ENCODE measurements around the gene SDHAF1. TPM values are rescaled to one million over a fixed set of nuclear protein-coding genes. Genes with fewer than 3 reads are reported as not detected.
"Not testable (repeated sequence)": the region's sequence is repeated elsewhere in the genome, so short reads cannot be mapped to it uniquely, and the experiment has no call there.

SDHAF1 gene
- total RNA-seq, 1 donor from 2014 or later = 21.9 TPM

DNA sequence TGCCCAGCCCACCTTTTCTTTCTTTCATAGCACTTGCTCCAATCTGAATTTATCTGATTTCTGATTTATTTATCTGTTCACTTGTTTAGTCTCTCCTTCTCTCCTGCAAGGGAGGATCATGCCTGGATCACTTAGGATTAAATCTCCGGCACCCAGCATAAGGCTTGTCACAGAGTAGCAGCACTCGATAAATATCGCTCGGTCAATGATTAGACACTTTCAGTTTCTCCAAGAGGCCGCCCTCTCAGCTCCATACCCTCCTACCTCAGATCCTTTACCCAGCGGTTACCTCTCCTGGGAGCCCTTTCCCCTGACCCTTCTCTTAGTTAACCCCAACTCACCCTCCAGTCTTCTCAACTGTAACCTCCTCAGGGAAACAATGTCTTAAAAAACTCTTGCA, 36.3 kb downstream of the SDHAF1 start:
- Mint-ChIP-seq H3K4me3 (no peak overlapping the region), H3K9me3 (no peaks in the 10 kb centered on the region), H3K4me1 (peaks cover 9% of the 10 kb centered on the region), H3K27me3 (peaks cover 1% of the 10 kb centered on the region), H3K27ac (no peak overlapping the region), H3K36me3 (ENCODE audit: low read depth) (peaks cover 8% of the 10 kb centered on the region)
- intact Hi-C loops (cut with micrococcal nuclease) = no loop called here
- POLR2A ChIA-PET = no interaction called here
- TF ChIP-seq CTCF (IDR thresholded peaks at IDR 0.05) = no peak
- CTCF ChIA-PET = no interaction called here
- ATAC-seq (ENCODE audit: low read depth) (no peak), DNase-seq (no peak)

GRCh38 chr19:36032251-36033104, 37.5 kb downstream of the SDHAF1 start, which contains the start of gene CLIP3:
Gene CLIP3 (minus strand): TSS chr19:36032873. CDS start chr19:36032357, 516 bp downstream.
- ChIA-PET POLR2A (no interaction called here), CTCF (no interaction called here)
- DNase-seq (no peak), ATAC-seq (ENCODE audit: low read depth) (peak; percentile 10)
- Mint-ChIP-seq H3K4me1 (peaks cover 12% of the 10 kb centered on the region), H3K4me3 (peak within 1 kb of the TSS; percentile 28), H3K27me3 (peaks cover 1% of the 10 kb centered on the region), H3K9me3 (no peaks in the 10 kb centered on the region), H3K27ac (no peak within 1 kb of the TSS), H3K36me3 (ENCODE audit: low read depth) (peaks cover 8% of the 10 kb centered on the region)
- no peak for TF ChIP-seq CTCF (IDR thresholded peaks at IDR 0.05)
- intact Hi-C loops (cut with micrococcal nuclease) = no loop called here

DNA sequence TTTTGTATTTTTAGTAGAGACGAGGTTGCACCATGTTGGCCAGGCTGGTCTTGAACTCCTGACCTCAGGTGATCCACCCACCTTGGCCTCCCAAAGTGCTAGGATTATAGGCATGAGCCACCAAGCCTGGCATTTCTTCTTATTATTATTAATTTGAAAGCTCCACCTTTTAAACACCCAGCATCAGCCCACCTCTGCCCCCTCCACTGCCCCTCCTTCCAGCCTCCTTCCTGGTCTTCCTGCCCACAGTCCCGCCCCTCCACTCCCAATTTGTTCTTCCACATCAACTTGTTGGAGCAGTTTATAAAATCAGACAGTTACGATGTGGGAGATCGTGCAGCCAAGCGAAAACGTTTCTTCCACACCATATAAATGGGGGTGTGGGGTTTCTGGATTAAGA, 45.5 kb downstream of the SDHAF1 start:
- Mint-ChIP-seq H3K27me3 (no peaks in the 10 kb centered on the region), H3K27ac (no peak overlapping the region), H3K36me3 (ENCODE audit: low read depth) (peaks cover 6% of the 10 kb centered on the region), H3K4me1 (peaks cover 3% of the 10 kb centered on the region), H3K9me3 (no peaks in the 10 kb centered on the region), H3K4me3 (no peak overlapping the region)
- intact Hi-C loops (cut with micrococcal nuclease) = no loop called here
- no peak for TF ChIP-seq CTCF (IDR thresholded peaks at IDR 0.05)
- no peak for DNase-seq
- POLR2A ChIA-PET = no interaction called here
- CTCF ChIA-PET = no interaction called here
- no peak for ATAC-seq (ENCODE audit: low read depth)

GRCh38 chr19:36041092-36041491, 46.1 kb downstream of the SDHAF1 start:
- H3K4me3 Mint-ChIP-seq; H3K4me1 Mint-ChIP-seq; H3K27me3 Mint-ChIP-seq; ATAC-seq (ENCODE audit: low read depth); DNase-seq; intact Hi-C loops (cut with micrococcal nuclease); CTCF ChIA-PET; H3K9me3 Mint-ChIP-seq; H3K36me3 Mint-ChIP-seq (ENCODE audit: low read depth); H3K27ac Mint-ChIP-seq: not testable (repeated sequence)
- POLR2A ChIA-PET = interaction anchor here (0.7 kb wide), 1 partner anchor 1268 kb away, joined by 3 read pairs; no protein-coding TSS in a partner anchor

- no peak for TF ChIP-seq CTCF (IDR thresholded peaks at IDR 0.05)
- intact Hi-C loops (cut with micrococcal nuclease) = no loop called here
- H3K27me3 Mint-ChIP-seq = no peaks in the 10 kb centered on the region
- H3K27ac Mint-ChIP-seq = no peak overlapping the region
- peaks cover 6% of the 10 kb centered on the region for H3K36me3 Mint-ChIP-seq (ENCODE audit: low read depth)
- ChIA-PET CTCF (no interaction called here), POLR2A (interaction anchor here (0.6 kb wide), 1 partner anchor 12 kb away, joined by 14 read pairs; no protein-coding TSS in a partner anchor)
- ATAC-seq (ENCODE audit: low read depth) (no peak), DNase-seq (no peak)
- H3K4me3 Mint-ChIP-seq = no peak overlapping the region
- H3K9me3 Mint-ChIP-seq = no peaks in the 10 kb centered on the region
- peaks cover 2% of the 10 kb centered on the region for H3K4me1 Mint-ChIP-seq
Observed at GRCh38 chr19:36041831-36042230, 46.8 kb downstream of the SDHAF1 start.
